Activated CD4-positive, CD25-positive, alpha-beta regulatory T cell treated with anti-CD3 and anti-CD28 coated beads, Interleukin-2, amount 50 U/mL, for 24 hours (primary cell): ENCODE data around the gene TTC29.
"Not testable (repeated sequence)": the region's sequence is repeated elsewhere in the genome, so short reads cannot be mapped to it uniquely, and the experiment has no call there.

ENCODE experiments used
- ATAC-seq, 2 donors: fragments of 150-1000 bp; cut with Tn5 transposase; one replicate each; pipeline ENCODE4 v1.10.0; 2021; ENCODE audit warnings: mild to moderate bottlenecking in 1 of 2, moderate library complexity in 1 of 2

Gene TTC29

GRCh38 chr4:146674829-146675570, 270.7 kb downstream of the TTC29 start:
- ATAC-seq, result no peak

- not testable (repeated sequence) for ATAC-seq
These were observed 281.7 kb downstream of the TTC29 start for GRCh38 chr4:146663968-146664311.

DNA sequence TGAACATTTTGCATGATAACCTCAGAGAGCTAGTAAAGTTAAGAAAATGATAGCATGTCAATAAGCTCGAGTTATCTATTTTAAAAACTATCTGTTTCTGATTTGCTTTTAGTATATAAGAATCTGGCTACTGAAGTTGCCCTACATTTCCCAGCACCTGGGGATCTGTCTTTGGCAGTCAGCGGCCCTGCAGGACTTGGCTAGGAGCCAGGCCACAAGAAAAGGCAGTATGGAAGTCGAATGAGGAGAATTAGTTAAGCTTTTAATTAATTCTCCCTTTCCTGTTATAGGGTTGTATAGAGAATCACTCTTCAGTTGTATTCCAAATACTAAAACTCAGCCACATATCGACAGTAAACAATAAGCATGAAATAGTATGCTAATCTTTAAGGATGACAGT, 284.3 kb downstream of the TTC29 start:
- no peak for ATAC-seq
